CD4-positive, alpha-beta T cell treated with Interleukin-4 for 1 hour (primary cell): ENCODE measurements around the gene HDAC8.

Experiments
- DNase-seq, 2 donors: peaks; one replicate each; pipeline ENCODE4 v3.0.0-alpha.2; 2020 to 2022

Gene HDAC8

DNA sequence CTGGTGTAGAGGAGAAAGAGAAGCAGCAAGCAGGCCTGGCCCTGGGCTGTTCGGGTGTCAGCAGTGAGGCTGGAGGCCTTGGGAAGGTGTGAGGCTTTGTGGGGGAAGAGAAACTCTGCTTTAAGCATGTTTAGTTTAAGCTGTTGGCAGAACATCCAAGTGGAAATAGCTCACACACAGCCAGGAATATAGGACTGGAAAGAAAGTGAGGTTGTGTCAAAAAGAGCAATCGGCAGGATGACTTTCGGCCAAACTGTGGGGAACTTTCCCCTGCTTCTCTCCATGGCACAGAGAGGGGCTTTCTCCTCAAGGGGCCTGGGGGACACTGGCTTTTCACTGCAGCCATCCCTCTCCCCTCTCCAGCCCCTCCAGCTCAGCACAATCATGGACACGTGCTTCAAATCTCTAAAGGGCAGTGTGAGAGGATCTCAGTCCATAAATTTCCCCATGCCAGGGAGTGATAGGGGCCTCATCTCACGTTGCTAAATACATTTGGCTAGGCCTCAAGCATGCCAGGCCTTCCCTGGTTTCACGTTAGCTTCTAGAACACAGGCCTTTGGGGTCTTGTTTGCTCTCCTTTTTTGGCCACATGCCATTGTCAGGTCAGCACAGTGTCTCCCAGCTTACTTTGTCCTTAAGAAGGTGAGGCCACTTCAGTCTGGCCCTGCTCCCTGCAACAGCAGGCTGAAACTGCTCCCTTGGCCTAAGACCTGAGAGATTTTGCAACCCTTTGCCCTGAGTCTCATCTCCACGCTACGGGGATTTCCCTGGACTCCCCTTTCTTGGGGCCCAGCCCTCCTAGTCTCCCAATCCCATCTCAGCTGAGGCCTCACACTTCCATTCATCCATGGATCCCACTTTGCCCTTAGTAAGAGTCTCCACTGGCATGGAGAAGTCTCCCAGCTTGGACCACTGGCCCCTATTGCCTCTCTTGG, 258.7 kb downstream of the HDAC8 start:
- DNase-seq = no peak

GRCh38 chrX:72312311-72312940, 260.2 kb downstream of the HDAC8 start:
- no peak for DNase-seq

- no peak for DNase-seq
These were observed 263.2 kb downstream of the HDAC8 start for GRCh38 chrX:72309297-72310071.

DNA sequence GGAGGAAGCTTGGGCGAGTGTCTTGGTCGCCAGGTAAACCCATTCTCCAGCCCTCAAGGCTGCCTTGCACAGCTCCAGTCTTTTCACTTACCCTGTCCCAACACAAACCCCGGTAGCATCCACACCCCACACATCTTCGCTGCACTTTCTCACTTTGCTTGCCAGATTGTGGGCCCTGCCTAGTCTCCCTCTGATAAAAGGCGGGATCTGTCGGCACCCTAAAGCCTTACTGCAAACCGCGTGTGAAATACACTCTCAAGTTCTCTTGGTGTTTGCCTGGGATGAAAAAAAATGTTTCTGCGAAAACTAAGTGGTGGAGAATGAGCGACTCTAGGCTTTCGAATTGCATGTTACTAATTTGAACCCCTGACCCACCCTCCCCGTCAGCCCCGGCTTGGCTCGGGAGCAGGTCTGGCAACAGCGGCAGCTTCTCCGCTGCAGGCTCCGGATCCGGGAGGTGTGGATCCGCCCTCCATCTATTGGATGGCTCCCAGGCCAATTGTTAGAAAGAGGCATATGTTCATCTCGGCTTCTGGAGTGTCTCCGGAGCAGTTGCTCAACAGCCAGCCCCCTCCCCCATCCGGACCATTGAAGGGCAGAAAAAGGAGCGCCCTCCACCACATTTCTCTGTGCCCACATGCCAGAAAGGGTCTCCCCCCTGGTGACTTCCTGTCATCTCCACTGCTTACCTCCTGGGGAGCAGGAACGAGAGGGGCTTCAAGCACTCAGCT, 263.9 kb downstream of the HDAC8 start:
- DNase-seq = peak; percentile 18 to 21

DNA sequence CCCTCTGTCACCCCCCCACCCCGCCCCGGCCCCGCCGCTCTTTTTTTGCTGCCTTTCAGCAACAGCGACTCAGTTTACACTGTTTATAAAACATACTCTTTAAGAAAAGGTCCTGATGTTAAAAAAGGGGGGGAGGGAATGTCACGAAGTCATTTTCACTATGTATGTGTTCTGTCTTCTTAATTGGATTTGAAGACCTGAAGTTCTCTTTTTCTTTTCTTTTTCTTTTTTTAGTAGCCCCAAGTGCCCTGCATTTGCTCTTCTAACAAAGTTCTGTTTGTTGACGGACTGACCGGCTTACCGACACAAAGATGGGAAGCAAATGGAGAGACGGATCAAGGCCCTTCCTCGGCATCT, 264.5 kb downstream of the HDAC8 start:
- DNase-seq = no peak

GRCh38 chrX:72307646-72308051, 265.0 kb downstream of the HDAC8 start:
- no peak for DNase-seq

- DNase-seq = peak; percentile 19 to 40
These were observed 265.6 kb downstream of the HDAC8 start for GRCh38 chrX:72306851-72307645.

DNA sequence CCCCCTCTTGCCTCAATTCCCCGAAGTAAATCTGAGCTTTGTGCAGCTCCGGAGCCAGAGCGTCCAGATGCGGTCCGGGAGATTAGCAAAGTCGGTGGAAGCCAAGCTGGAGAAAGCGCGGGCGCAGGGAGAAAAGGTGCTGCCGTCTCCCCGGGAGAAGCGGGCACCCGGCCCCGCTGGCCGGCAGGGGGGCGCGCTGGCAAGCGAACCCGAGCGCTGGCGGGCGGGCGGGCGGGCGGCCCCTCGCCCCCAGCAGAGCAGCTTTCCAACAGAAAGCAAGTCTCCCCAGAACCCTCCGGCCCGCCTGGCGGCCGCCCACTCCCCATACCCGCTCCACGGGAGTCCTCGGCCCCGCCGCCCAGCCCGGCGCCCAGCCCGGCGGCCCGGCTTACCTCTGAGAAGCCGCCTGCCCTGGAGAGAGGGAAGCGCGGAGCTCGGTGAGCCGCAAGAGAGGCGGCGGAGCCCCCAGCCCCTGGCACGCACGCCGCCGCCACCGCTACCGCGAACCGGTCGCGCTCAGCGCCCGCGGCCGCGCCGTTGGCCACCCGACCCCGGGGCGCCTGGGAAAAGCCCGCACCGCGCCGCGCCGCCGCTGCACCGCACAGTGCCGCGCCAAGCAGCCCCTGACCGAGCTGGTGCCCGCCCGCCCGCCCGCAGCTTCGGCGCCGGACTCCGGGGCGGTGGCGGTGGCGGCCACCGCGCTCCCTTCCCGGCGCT, 266.4 kb downstream of the HDAC8 start:
- no peak for DNase-seq

DNA sequence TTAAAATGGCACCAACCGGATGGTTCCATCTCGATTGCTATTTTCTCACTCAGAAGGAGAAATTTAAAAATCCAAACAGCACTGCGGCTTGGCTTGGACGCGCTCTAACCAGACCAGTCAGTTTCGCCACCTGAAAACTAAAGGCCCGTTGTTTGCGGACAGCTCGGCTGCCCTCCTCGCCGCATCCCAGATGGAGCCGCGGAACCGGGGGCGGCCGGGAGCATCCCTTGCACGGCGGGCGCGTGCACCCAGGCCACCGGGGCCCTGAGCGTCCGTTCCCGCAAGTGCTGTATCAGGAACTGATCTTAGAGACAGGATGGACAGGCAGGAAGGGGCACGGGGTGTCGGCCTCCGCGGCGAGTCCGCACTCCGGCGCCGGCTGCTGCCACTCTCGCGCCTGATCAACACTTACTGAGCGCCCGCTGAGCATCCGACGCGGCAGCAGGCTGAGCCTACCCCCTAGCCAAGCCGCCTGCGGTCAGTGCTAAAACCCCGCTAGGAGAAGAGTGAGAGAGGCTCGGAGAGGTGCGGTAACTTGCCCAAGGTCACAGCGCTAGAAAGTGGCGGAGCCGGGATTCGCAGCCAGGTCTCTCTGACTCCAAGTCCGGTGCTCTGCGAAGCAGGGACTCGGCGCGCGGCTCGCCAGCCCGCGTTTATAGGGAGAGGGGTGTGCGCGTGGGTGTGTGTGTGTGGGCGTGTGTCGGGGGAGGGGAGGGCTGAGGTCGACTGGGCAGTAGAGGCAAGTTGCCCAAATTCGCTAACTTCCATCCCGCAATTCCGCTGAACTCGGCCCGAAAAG, 267.2 kb downstream of the HDAC8 start, which contains the start of gene CITED1:
TSS of gene CITED1 (minus strand) at position 629 of the 799 bp plus-strand sequence. CDS start 3,045 bp downstream, outside the sequence.
- DNase-seq = peak in 1 of 2 donors; percentile 9

DNA sequence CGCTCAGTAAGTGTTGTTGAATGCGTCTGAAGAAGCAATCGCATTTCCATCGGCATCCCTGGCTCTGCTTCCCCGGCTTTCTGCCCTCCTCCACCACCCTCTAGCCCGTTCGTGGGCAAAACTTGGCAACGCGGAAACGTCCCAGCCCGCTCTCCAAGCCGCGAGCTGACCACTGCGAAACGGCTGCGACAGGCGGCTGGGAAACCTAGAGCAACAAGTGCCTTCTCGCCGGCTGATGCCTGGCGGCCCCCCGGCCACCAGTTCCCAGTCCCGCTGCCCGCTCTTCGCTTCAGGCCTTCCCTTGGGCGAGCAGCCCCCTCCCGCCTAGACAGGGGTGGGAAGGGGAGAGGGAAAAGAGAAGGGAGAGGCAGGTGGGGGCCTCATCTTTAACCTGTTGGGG, 267.8 kb downstream of the HDAC8 start:
- no peak for DNase-seq

DNA sequence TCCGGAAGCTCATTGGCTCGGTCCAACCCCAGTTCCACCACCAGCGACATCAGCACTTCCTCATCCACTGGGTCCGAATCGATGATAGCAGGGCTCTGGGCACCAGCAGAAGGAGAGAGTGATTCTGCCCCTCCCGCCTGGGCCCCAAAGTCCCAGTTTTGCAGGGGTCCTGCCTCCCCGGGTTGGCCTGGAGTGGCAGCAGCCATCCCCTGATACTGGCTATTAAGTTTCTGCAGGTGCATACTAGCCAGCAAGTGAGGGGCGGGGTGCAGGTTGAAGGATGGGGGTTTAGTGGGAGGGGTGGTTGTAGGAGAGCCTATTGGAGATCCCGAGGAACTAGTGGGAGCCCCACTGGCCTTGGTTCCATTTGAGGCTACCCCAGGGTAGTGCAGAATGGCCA, 270.9 kb downstream of the HDAC8 start:
- no peak for DNase-seq

DNA sequence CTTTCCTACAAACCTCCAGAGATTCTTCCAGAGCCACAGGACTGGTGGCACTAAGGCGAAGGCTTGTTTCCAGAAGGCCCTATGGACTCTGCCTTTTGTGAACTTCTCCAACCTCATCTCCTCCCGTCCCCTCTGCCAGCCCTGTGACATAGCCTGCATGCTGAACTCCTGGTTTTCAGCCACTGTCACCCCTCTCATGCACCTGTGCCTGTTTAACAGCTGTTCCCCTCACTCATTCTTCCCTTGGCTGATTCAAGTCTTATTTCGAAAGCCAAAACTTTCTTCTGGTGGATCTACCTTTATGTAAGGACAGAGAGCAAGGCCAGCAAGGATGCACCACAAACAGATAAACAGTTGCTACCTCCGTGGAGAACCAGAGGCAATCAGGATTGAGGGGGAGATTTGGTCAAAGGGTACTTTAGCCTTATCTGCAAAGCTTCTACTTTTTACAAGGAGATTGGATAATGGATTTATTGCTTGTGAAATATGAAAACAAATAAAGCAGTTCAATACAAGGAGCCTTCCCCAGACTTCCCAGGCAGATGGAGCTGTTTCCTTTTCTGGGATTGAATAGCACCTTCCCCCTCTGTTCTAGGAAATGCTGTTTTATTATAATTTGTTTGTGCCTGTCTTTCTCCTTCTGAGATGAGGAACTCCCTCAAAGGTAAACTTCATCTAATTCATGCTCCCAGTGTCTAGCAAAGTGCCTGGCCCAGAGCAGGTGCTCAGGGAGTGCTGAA, 272.6 kb downstream of the HDAC8 start:
- no peak for DNase-seq

DNA sequence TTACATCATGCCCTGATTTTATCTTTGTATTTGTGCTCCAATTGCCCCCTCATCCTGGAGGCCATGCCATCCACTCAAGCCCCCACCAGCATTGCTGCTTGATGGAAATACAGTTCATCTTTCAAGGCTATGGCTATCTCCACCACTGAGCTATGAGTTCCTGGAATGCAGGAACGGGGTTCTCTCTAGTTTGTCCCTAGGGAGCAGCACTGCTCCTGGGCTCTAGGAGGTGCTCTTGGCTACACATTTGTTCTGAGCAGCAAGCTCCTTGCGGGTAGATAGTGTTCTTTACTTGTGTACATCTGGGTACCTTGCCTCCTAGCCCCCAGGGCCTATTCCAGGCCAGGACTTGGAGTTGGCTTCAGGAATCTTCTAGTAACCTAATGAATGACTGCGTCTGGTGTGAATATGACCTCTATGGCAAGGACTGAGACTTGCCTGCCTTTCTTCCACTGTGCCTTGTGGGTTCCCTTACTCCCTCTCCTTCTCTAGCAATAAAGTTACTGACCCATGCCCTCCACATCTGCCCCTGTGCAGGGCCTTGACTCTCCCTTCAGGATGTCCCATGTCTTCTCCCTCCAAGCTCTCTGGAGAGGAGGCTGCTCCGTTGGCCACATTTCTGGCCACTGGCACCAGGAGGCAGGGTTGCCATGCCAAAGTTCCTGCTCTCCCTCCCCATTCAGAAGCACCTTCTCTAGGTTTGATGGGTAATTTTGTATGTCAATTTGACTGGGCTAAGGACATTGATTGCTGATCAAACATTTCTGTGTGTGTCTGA, 274.5 kb downstream of the HDAC8 start:
- no peak for DNase-seq

GRCh38 chrX:72296991-72297390, 275.7 kb downstream of the HDAC8 start:
- DNase-seq = no peak

- no peak for DNase-seq
These were observed 276.9 kb downstream of the HDAC8 start for GRCh38 chrX:72295745-72296144.

- DNase-seq = no peak
These were observed 278.1 kb downstream of the HDAC8 start for GRCh38 chrX:72294497-72294896.

DNA sequence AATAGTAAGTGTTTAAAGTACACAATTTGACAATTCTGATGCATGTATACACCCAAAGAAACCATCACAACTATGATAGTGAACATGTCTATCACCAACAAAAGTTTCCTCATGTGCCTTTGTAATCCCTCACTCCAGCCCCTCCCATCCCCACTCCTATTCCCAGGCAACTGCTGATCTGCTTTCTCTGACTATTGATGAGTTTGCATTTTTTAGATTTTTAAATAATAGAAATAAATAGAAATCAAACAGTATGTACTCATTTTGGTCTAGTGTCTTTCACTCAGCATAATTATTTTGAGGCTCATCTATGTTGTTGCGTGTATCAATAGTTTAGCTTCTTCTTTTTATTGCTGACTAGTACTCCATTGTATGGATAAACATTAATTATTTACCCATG, 290.3 kb downstream of the HDAC8 start:
- no peak for DNase-seq

DNA sequence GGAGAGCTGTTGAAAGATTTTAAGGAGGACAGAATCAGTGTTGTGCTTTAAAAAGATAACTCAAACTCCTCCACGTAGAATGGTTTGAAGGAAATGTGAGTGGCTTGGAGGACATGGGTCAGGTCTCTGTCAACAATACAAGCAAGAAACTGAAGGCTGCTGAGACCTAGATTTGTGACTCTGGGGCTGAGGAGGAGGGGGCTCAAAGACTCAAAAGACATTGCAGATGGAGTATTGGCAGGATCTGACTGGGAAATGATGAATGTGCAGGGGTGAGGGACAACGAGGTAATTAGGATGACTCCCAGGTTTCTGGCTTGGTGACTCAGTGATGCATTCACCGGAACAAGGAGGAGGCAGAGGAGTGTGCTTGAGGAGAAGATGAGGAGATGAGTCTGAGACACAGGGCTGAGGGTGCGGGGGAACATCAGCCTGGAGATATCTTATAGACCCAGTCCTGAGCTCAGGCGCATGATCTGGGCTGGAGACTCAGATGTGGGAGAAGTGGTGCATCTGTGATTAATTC, 292.3 kb downstream of the HDAC8 start:
- no peak for DNase-seq
